ENCODE measurements around the gene NOS2.

The NOS2 gene

DNA sequence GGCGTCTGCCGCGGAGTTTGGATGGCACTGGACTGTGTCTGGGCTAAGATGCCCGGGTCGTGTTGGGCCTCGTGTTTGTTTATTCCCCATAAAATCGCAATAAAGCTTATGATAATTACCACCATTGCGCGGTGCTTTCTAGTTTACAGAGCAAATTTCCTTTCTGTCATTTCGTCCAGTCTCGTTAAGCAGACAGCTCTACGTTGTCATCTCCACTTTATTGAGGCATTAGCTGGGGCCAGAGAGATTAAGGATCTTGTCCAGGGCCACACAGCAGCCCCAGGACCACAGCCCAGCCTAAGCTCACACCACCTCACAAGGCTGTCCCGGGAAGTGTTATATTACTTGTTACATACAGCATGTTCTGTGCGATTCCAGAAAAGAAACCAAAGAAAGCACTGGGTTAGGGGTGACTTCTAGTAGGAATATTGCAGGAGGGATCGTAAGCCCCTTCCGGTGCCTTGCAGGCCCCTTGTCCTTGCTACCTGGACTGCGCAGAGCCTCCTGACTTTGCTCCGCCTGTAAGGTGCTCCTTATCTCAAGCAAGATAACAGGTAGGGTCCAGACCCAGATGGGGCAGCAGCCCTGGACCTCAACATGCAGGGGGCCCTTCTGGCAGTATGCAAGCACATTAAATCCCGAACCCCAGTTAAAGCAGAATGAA, 6.3 kb downstream of the NOS2 start:
- H3K27me3 ChIP-seq (ENCODE audit: insufficient read depth, low read depth, severe bottlenecking), result no peaks in the 10 kb centered on the region
- no peaks in the 10 kb centered on the region for H3K36me3 ChIP-seq
- no peaks in the 10 kb centered on the region for H3K9me3 ChIP-seq (ENCODE audit: severe bottlenecking)
- TF ChIP-seq CTCF (IDR thresholded peaks at IDR 0.05; ENCODE audit: low read depth, low read length), result no peak
- no peak for DNase-seq
- peak overlapping the region; percentile 53 for H3K4me3 ChIP-seq (ENCODE audit: low read depth, low read length)
- no peak overlapping the region; the same call in 1 of the 2 replicates for H3K27ac ChIP-seq

- DNase-seq, result peak; percentile 62
- Histone ChIP-seq H3K36me3 (peaks cover 4% of the 10 kb centered on the region), H3K27me3 (ENCODE audit: insufficient read depth, low read depth, severe bottlenecking) (no peaks in the 10 kb centered on the region), H3K9me3 (ENCODE audit: severe bottlenecking) (no peaks in the 10 kb centered on the region), H3K4me3 (ENCODE audit: low read depth, low read length) (peak overlapping the region; percentile 53), H3K27ac (peak overlapping the region; percentile 50)
- TF ChIP-seq CTCF (IDR thresholded peaks at IDR 0.05; ENCODE audit: low read depth, low read length), result no peak
These were observed 7.0 kb downstream of the NOS2 start for GRCh38 chr17:27793168-27793905.

DNA sequence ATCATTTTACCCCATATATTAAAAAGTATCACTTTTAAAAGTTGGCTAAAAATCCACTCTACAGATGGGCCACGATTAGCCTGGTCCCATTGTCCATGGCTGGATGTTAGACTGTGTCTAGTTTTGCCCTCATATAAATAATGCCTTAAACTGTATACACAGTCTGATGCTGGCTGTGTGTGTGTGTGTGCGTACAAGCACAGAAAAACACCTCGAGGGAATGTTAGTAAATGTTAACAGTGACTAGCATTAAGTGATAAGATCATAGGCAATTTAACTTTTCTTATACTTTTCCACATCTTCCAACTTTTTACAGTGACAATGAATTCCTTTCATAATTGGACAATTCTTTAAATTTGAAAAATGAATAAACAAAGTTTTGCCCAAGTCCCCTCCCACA, 8.2 kb downstream of the NOS2 start:
- TF ChIP-seq CTCF (IDR thresholded peaks at IDR 0.05; ENCODE audit: low read depth, low read length), result no peak
- no peaks in the 10 kb centered on the region for H3K27me3 ChIP-seq (ENCODE audit: insufficient read depth, low read depth, severe bottlenecking)

DNA sequence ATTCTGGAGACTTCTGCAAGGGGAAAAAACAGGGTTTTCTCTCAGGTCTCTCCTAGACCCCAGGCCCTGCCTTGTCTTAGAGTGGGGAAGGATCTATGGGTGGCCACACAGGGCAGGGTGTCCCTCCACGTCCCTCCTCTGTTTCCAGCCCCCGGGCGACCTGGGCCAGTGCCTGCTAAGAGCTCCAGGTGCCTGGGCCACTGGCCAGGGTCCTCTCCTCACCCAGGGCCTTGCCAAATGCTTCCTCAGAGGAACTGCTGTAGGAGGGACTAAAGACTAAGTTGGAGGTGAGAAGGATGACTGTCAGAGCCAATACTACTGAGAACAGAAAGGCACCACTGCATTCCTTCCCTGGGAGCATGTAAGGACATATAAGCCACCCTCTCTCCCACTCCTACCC, 11.4 kb downstream of the NOS2 start:
- H3K9me3 ChIP-seq (ENCODE audit: severe bottlenecking), result no peaks in the 10 kb centered on the region
- peaks cover 5% of the 10 kb centered on the region for H3K36me3 ChIP-seq
- DNase-seq, result no peak
- no peaks in the 10 kb centered on the region for H3K27me3 ChIP-seq (ENCODE audit: insufficient read depth, low read depth, severe bottlenecking)
- H3K27ac ChIP-seq, result no peak overlapping the region
- no peak for TF ChIP-seq CTCF (IDR thresholded peaks at IDR 0.05; ENCODE audit: low read depth, low read length)
- H3K4me3 ChIP-seq (ENCODE audit: low read depth, low read length), result no peak overlapping the region

More for the DNA sequence above, 8.2 kb downstream of the NOS2 start:
- no peaks in the 10 kb centered on the region for H3K9me3 ChIP-seq (ENCODE audit: severe bottlenecking)
- H3K27ac ChIP-seq, result no peak overlapping the region
- H3K4me3 ChIP-seq (ENCODE audit: low read depth, low read length), result no peak overlapping the region
- DNase-seq, result no peak
- H3K36me3 ChIP-seq, result peaks cover 5% of the 10 kb centered on the region

- TF ChIP-seq CTCF (IDR thresholded peaks at IDR 0.05; ENCODE audit: low read depth, low read length), result no peak
- Histone ChIP-seq H3K36me3 (peaks cover 8% of the 10 kb centered on the region), H3K27ac (no peak overlapping the region), H3K9me3 (ENCODE audit: severe bottlenecking) (no peaks in the 10 kb centered on the region), H3K4me3 (ENCODE audit: low read depth, low read length) (no peak overlapping the region), H3K27me3 (ENCODE audit: insufficient read depth, low read depth, severe bottlenecking) (no peaks in the 10 kb centered on the region)
- no peak for DNase-seq
These were observed 16.6 kb downstream of the NOS2 start for GRCh38 chr17:27783440-27784350.
